Lung (tissue), 12 donors: ENCODE measurements around the gene ATAD3B. TPM values are rescaled to one million over a fixed set of nuclear protein-coding genes. Genes with fewer than 3 reads are reported as not detected.

ENCODE experiments used
- ATAC-seq: fragments of 200-7000 bp; cut with Tn5 transposase; one replicate; pipeline ENCODE4 v1.9.1; 2020; ENCODE audit warnings: moderate number of reproducible peaks; ENCODE audit not compliant: insufficient read depth, low FRiP score
- DNase-seq, 3 donors: peaks; one replicate each; pipeline ENCODE4 v3.0.0-alpha.2; 2013 to 2017
- H3K27ac ChIP-seq, 2 donors: one replicate each; pipeline ENCODE4 v1.5.1; 2013; ENCODE audit warnings: mild to moderate bottlenecking in 2 of 2, moderate library complexity in 2 of 2, control low read depth in 1 of 2, inconsistent platforms in 1 of 2, low read depth in 1 of 2, low read length in 1 of 2
- H3K27me3 ChIP-seq, 3 donors: one replicate each; pipeline ENCODE4 v1.5.1; 2013; ENCODE audit warnings: low read length in 2 of 3; ENCODE audit not compliant: control insufficient read depth in 3 of 3, insufficient read depth in 3 of 3
- H3K36me3 ChIP-seq, 4 donors: one replicate each; pipeline ENCODE4 v1.5.1; 2013; ENCODE audit warnings: low read length in 4 of 4, mild to moderate bottlenecking in 1 of 4, moderate library complexity in 1 of 4; ENCODE audit not compliant: control insufficient read depth in 4 of 4, insufficient read depth in 4 of 4
- H3K4me1 ChIP-seq, 5 donors: one replicate each; pipeline ENCODE4 v1.5.1; 2013; ENCODE audit warnings: low read length in 5 of 5, mild to moderate bottlenecking in 2 of 5, moderate library complexity in 1 of 5; ENCODE audit not compliant: control insufficient read depth in 5 of 5, insufficient read depth in 5 of 5
- H3K4me3 ChIP-seq: one replicate; pipeline ENCODE4 v1.5.1; 2013; ENCODE audit warnings: mild to moderate bottlenecking, control low read depth, moderate library complexity
- H3K9ac ChIP-seq, 2 donors: one replicate each; pipeline ENCODE4 v1.5.1; 2013; ENCODE audit warnings: low read length in 2 of 2, control low read depth in 1 of 2; ENCODE audit not compliant: insufficient read depth in 1 of 2
- H3K9me3 ChIP-seq, 4 donors: one replicate each; pipeline ENCODE4 v1.5.1; 2013; ENCODE audit warnings: low read length in 3 of 4, mild to moderate bottlenecking in 1 of 4, moderate library complexity in 1 of 4; ENCODE audit not compliant: control insufficient read depth in 4 of 4, insufficient read depth in 3 of 4
- CTCF ChIP-seq: IDR thresholded peaks from 2 replicates; pipeline ENCODE4 v1.5.1; 2012; ENCODE audit warnings: mild to moderate bottlenecking; ENCODE audit errors: control extremely low read depth, extremely low read depth
- WGBS, 2 donors: extraction: QIAGEN DNeasy Blood & Tissue Kit; methylation state at CpG; one replicate each; pipeline ENCODE4 v1.1.7; 2013; 5-methylcytosine and 5-hydroxymethylcytosine counted together
- polyA plus RNA-seq, 2 donors: library from polyadenylated mRNA; stranded (reverse); fragments of 200-250 nt; gene quantifications; one replicate each; pipeline ENCODE4 v1.2.1, GENCODE V29; 2013
- total RNA-seq, 2 donors: library from RNA; depleted of rRNA in 1 of 2; stranded (reverse); fragments of >200 nt in 1 of 2; gene quantifications; one replicate each; pipeline ENCODE4 v1.2.1, GENCODE V29; 2014 to 2021
- donor health status: control.
- donor health status: control.
- donor health status: Bipolar disorder and iron deficiency.
- donor health status: healthy.
- donor health status: DM: yes; HTN: yes; CAD: no.

Gene ATAD3B
- total and polyA plus RNA-seq, 4 donors = 21.6 to 39.0 (median 28.0) TPM

DNA sequence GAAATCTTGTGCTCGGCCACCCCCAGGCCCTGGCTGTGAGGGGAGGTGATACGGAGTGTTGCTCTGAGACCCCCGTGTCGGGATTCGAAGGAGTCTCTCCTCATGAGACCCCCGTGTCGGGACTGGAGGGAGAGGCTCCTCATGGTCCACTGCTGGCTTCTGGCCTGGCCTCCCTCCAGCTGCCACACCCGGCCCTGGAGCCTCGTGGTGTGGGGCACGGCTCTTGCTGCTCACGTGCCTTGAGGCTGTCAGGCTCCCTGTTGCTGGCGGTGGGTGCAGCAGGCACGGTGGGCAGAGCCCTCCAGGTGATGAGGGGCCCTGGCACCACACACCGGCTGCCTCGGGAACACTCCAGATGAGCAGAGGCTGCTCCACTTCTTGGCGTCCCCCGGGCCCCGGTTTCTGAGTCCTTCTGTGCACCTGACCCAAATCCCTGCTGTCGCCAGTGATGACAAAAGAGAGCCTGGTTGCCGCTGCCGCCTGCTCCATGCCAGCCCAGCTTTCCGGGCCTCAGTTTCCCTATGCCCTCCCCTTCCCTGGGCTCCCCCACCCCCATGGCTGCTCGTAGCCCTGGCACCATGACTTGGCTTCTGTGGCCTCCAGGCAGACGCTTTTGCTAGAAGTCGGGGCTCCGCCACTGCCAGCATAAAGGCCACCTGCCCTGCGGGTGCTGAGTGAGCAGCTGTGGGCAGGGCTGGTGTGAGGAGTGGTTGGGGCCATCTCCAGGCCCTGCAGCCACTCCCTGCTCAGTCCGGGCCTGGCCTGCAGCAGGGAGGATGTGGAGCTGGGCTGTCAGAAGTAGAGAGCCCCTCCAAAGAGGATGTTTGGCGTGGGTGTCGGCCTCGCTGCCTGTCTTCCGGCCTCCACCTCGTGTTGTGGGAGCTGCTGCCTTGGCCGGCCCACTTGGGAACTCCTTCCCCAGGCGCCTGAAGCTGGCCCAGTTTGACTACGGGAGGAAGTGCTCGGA, 57.0 kb downstream of the ATAD3B start:
- Histone ChIP-seq H3K4me3 (no peak overlapping the region), H3K36me3 (peaks cover 0 to 32% (median 15%) of the 10 kb centered on the region in 4 donors), H3K9me3 (peaks cover 0 to 6% (median 0%) of the 10 kb centered on the region in 4 donors), H3K9ac (no peak overlapping the region), H3K27ac (no peak overlapping the region), H3K27me3 (no peaks in the 10 kb centered on the region), H3K4me1 (no peaks in the 10 kb centered on the region)
- no peak for TF ChIP-seq CTCF
- 93 to 94% methylated on average over 37 of the region's 37 CpGs for WGBS, 2 donors
- DNase-seq (no peak), ATAC-seq (no peak)

DNA sequence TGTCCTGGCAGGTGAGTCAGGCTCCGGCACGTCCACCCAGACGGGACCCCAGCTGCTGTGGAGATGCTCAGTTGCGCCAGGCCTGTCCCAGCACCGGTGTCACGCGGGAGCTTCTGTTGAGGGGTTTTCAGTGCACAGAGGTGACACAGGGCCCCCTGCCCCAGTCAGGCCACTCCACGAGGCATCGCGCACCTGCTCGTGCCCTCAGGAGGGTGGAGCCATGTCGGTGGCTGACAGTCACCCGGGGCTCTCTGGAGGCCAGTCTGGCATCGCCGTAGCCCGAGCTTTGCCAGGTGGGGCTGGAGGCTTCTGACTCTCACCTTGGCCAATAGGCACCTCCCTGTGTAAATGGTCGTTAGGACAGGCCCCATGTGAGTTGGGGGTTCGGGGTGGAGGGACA, 57.8 kb downstream of the ATAD3B start:
- no peak overlapping the region for H3K9ac ChIP-seq
- H3K9me3 ChIP-seq = peaks cover 0 to 6% (median 0%) of the 10 kb centered on the region in 4 donors
- ATAC-seq = no peak
- no peak overlapping the region for H3K27ac ChIP-seq
- H3K36me3 ChIP-seq = peaks cover 0 to 31% (median 14%) of the 10 kb centered on the region in 4 donors
- 97 to 98% methylated on average over 16 to 18 of the region's 18 CpGs for WGBS, 2 donors
- H3K27me3 ChIP-seq = no peaks in the 10 kb centered on the region
- DNase-seq = no peak
- H3K4me1 ChIP-seq = no peaks in the 10 kb centered on the region
- TF ChIP-seq CTCF = no peak
- no peak overlapping the region for H3K4me3 ChIP-seq

- Histone ChIP-seq H3K9me3 (peaks cover 0 to 6% (median 0%) of the 10 kb centered on the region in 4 donors), H3K4me1 (no peaks in the 10 kb centered on the region), H3K27ac (no peak overlapping the region), H3K27me3 (no peaks in the 10 kb centered on the region), H3K36me3 (peaks cover 0 to 32% (median 14%) of the 10 kb centered on the region in 4 donors), H3K4me3 (no peak overlapping the region), H3K9ac (no peak overlapping the region)
- DNase-seq = no peak
- TF ChIP-seq CTCF = no peak
- WGBS, 2 donors = 98 to 99% methylated on average over 8 of the region's 8 CpGs
- ATAC-seq = no peak
Measured at GRCh38 chr1:1529936-1530335, 58.4 kb downstream of the ATAD3B start.
